HG02678 (cell line): ENCODE data around the gene PRM3.

Experiments
- ATAC-seq: cut with Tn5 transposase; IDR thresholded peaks from one replicate; pipeline ENCODE4 v1.9.1; 2021; ENCODE audit warnings: mild to moderate bottlenecking, moderate library complexity; ENCODE audit not compliant: unreplicated experiment

Gene PRM3

GRCh38 chr16:11283820-11284248 is 10.4 kb upstream of the PRM3 start:
- no peak for ATAC-seq

GRCh38 chr16:11280616-11281522 is 7.4 kb upstream of the PRM3 start, which contains the start of gene PRM1:
Gene PRM1 (minus strand): TSS chr16:11281330. CDS start chr16:11281238, 92 bp downstream.
- no peak for ATAC-seq

- no peak for ATAC-seq
Measured at GRCh38 chr16:11278681-11279628, 5.5 kb upstream of the PRM3 start.

- ATAC-seq = no peak
Measured at GRCh38 chr16:11277607-11278337, 4.3 kb upstream of the PRM3 start.

- no peak for ATAC-seq
Measured at GRCh38 chr16:11276896-11277593, 3.6 kb upstream of the PRM3 start.

- ATAC-seq = no peak
Measured at GRCh38 chr16:11276143-11276895, 2.9 kb upstream of the PRM3 start, which contains the start of gene PRM2. Gene PRM2 (minus strand): TSS chr16:11276480. CDS start chr16:11276370, 110 bp downstream.

- ATAC-seq = no peak
Measured at GRCh38 chr16:11274964-11275363, 1.5 kb upstream of the PRM3 start.

GRCh38 chr16:11273721-11274324 is 394 bp upstream of the PRM3 start:
- ATAC-seq = no peak

- no peak for ATAC-seq
Measured at GRCh38 chr16:11272484-11272883, 945 bp downstream of the PRM3 start.

- ATAC-seq = no peak
Measured at GRCh38 chr16:11271610-11272009, 1.8 kb downstream of the PRM3 start.

GRCh38 chr16:11270602-11271162 is 2.7 kb downstream of the PRM3 start:
- no peak for ATAC-seq

GRCh38 chr16:11268921-11269375 is 4.5 kb downstream of the PRM3 start, which contains the start of gene TNP2:
Gene TNP2 (minus strand): TSS chr16:11269325. CDS start chr16:11269262, 63 bp downstream.
- no peak for ATAC-seq

- no peak for ATAC-seq
Measured at GRCh38 chr16:11265124-11265523, 8.3 kb downstream of the PRM3 start.

GRCh38 chr16:11264155-11264832 is 9.1 kb downstream of the PRM3 start:
- ATAC-seq = no peak

GRCh38 chr16:11263737-11264136 is 9.7 kb downstream of the PRM3 start:
- no peak for ATAC-seq

GRCh38 chr16:11262915-11263314 is 10.5 kb downstream of the PRM3 start:
- ATAC-seq = no peak

GRCh38 chr16:11260596-11260966 is 12.8 kb downstream of the PRM3 start:
- no peak for ATAC-seq
